Hepatic stellate cell (primary cell): Measurements from ENCODE around the gene MT1E.
"Not testable (repeated sequence)": the region's sequence is repeated elsewhere in the genome, so short reads cannot be mapped to it uniquely, and the experiment has no call there.

ENCODE experiments used
- DNase-seq: peaks from one replicate; pipeline ENCODE4 v3.0.0; 2011; ENCODE audit warnings: low spot score

Gene MT1E

DNA sequence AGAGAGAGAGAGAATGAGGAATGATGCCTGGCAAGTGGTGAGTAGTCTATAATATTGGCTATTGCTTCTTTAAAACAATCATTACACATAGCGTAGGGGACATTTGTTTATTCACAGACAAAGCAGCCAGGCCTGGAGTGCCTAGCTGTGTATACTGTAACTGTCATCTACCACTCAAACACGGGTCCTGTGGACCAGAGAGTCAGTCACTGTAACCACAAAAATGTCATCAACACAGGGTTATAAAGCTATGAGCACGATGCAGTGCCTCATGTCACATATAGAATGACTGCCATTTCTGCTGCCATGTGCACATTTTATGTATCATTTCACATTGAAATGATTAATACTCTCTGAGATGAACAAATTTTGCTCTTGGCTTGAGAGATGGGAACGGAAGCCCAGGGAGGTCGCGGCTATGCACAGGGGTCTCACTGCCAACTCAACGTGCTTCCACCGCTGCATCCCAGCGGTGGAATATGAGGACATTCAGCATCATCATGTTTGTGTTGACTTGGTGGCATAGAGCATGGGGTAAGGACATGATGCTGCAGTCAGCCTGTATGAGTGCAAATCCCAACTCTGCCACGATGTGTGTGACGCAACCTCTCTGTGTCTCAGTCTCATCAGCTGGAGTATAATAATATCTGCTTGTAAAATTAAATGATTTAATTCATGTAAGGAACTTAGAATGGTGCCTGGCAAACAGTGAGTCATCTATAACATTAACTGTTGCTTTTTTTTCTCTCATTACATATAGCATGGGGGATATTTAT is 47.4 kb downstream of the MT1E start:
- DNase-seq = no peak

DNA sequence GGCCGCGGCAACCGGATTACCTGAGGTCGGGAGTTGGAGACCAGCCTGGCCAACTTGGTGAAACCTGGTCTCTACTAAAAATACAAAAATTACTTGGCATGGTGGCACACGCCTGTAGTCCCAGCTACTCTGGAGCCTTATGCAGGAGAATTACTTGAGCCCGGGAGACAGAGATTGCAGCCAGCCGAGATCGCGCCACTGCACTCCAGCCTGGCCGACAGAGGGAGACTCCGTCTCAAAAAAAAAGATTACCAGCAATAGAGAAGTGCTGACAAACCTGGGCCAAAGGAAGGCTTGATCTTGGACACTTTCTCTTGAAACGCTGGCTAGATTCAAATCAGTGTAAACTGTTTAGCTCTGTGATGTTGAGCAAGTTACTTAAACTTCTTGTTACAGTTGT is 48.3 kb downstream of the MT1E start:
- DNase-seq = no peak

DNA sequence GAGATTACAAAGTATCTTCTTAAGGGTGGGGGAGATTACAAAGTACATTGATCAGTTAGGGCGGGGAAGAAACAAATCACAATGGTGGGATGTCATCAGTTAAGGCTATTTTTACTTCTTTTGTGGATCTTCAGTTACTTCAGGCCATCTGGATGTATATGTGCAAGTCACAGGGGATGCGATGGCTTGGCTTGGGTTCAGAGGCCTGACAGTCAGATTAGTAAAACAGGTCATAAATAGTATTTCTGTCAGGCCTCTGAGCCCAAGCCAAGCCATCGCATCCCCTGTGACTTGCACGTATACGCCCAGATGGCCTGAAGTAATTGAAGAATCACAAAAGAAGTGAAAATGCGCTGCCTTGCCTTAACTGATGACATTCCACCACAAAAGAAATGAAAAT is 49.0 kb downstream of the MT1E start:
- DNase-seq = not testable (repeated sequence)

DNA sequence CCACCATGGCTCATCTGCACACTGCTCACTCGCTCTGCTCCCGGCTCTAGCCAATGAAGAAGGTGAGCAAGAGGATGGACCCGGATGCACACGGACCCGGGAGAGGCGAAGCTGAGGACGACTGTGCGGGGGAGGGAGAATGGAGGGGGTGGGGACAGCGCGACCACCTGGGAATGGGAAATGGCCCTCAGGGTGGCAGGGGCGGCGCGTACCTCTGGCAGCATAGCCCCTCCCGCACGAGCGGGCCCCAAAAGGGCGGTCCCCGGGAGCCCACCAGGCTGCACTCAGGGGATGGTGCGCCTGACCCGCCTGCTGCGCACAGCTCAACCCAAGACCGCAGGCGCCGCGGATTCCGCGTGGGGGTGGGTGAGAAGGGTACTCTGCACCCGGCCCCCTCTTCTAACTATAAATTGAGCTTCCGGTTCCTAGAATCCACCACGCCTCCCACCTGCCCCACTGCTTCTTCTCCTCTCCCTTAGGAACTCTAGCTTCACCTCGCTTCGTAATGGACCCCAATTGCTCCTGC is 50.2 kb downstream of the MT1E start:
- DNase-seq = no peak
